HepG2 (cell line): ENCODE data around the gene SRRM2. TPM values are rescaled to one million over a fixed set of nuclear protein-coding genes. Genes with fewer than 3 reads are reported as not detected.

ENCODE experiments used
- BCL6 ChIP-seq: IDR thresholded peaks from 2 replicates; pipeline ENCODE4 v1.6.1; 2016; ENCODE audit warnings: missing genetic modification reagents, missing compliant biosample characterization
- FOSL2 ChIP-seq: sonication (generic); formaldehyde crosslinking; IDR thresholded peaks from 2 replicates; pipeline ENCODE4 v1.4.0; 2020; ENCODE audit warnings: missing genetic modification reagents
- GLI4 ChIP-seq: sonication (generic); formaldehyde crosslinking; IDR thresholded peaks from 2 replicates; pipeline ENCODE4 v1.5.1; 2020; ENCODE audit warnings: missing genetic modification reagents, mild to moderate bottlenecking, moderate library complexity, borderline replicate concordance
- MBNL3 ChIP-seq: fragments of 250-450 bp; sonication (Bioruptor Pico); conservative IDR thresholded peaks from 2 replicates; pipeline ENCODE4 v1.8.0; 2022; ENCODE audit warnings: mild to moderate bottlenecking, inconsistent platforms
- MTF1 ChIP-seq: sonication (generic); formaldehyde crosslinking; IDR thresholded peaks from 2 replicates; pipeline ENCODE4 v1.5.0; 2020; ENCODE audit warnings: missing genetic modification reagents
- NFE2L2 ChIP-seq: fragments of 150-350 bp; IDR thresholded peaks from 2 replicates; pipeline ENCODE4 v1.6.1; 2014; ENCODE audit warnings: low read length
- NR2F6 ChIP-seq, 2 experiments: IDR thresholded peaks; 2 replicates each; pipeline ENCODE4 v1.6.1; 2016; ENCODE audit warnings: antibody characterized with exemption in 1 of 2, mild to moderate bottlenecking in 1 of 2
- PATZ1 ChIP-seq: sonication (generic); formaldehyde crosslinking; IDR thresholded peaks from 2 replicates; pipeline ENCODE4 v1.4.0; 2020; ENCODE audit warnings: missing genetic modification reagents
- RARA ChIP-seq: IDR thresholded peaks from 2 replicates; pipeline ENCODE4 v1.6.1; 2016; ENCODE audit warnings: missing genetic modification reagents, missing compliant biosample characterization
- RXRA ChIP-seq: sonication (generic); formaldehyde crosslinking; IDR thresholded peaks from 2 replicates; pipeline ENCODE4 v1.5.1; 2020; ENCODE audit warnings: missing genetic modification reagents
- RXRB ChIP-seq: IDR thresholded peaks from 2 replicates; pipeline ENCODE4 v1.6.1; 2016; ENCODE audit warnings: borderline replicate concordance, missing genetic modification reagents, missing compliant biosample characterization
- SP4 ChIP-seq: sonication (generic); formaldehyde crosslinking; IDR thresholded peaks from 2 replicates; pipeline ENCODE4 v1.8.1; 2023; ENCODE audit warnings: mild to moderate bottlenecking, missing genetic modification reagents
- ZBTB42 ChIP-seq: sonication (generic); formaldehyde crosslinking; IDR thresholded peaks from 2 replicates; pipeline ENCODE4 v1.5.0; 2020; ENCODE audit warnings: mild to moderate bottlenecking, missing genetic modification reagents
- ZFP62 ChIP-seq: sonication (generic); formaldehyde crosslinking; IDR thresholded peaks from 2 replicates; pipeline ENCODE4 v1.4.0; 2020; ENCODE audit warnings: missing genetic modification reagents
- ZNF598 ChIP-seq: sonication (generic); formaldehyde crosslinking; IDR thresholded peaks from 2 replicates; pipeline ENCODE4 v1.5.1; 2020; ENCODE audit warnings: mild to moderate bottlenecking, missing genetic modification reagents, borderline replicate concordance
- ZNF883 ChIP-seq: sonication (generic); formaldehyde crosslinking; IDR thresholded peaks from 2 replicates; pipeline ENCODE4 v1.5.1; 2020; ENCODE audit warnings: mild to moderate bottlenecking, missing genetic modification reagents; ENCODE audit errors: not compliant biosample characterization
- polyA plus RNA-seq, 8 experiments: library from polyadenylated mRNA; depleted of rRNA in 3 of 8; stranded (reverse) in 7 of 8; unstranded in 1 of 8; fragments of >200 nt; fragmentation: Illumina TruSeq in 4 of 8; extraction: Trizol in 4 of 8; gene quantifications; 2 replicates each; pipeline versions ENCODE4 v1.2.1 to v1.2.3, GENCODE V29; 2011 to 2016; ENCODE audit warnings: low read depth in 4 of 8, missing spikeins in 1 of 8, mixed read lengths in 1 of 8; ENCODE audit not compliant: insufficient read depth in 1 of 8
- total RNA-seq, 5 experiments: library from RNA; depleted of rRNA; stranded (reverse); fragments of >200 nt; fragmentation: Illumina TruSeq; extraction: Trizol; gene quantifications; 2 replicates each; pipeline ENCODE4 v1.2.3, GENCODE V29; 2016; ENCODE audit warnings: low read depth in 1 of 5
- TF ChIP-seq, protein P1 (sequence below): sonication (generic); formaldehyde crosslinking; IDR thresholded peaks from 2 replicates; pipeline ENCODE4 v1.9.0; 2022; ENCODE audit warnings: low read depth, missing genetic modification reagents
- TF ChIP-seq, protein P2 (sequence below): sonication (generic); formaldehyde crosslinking; conservative IDR thresholded peaks from 2 replicates; pipeline ENCODE4 v1.4.0; 2020; ENCODE audit warnings: mild to moderate bottlenecking, missing genetic modification reagents, moderate library complexity
- TF ChIP-seq, protein P3 (sequence below): sonication (generic); formaldehyde crosslinking; IDR thresholded peaks from 2 replicates; pipeline ENCODE4 v1.9.0; 2022; ENCODE audit warnings: missing genetic modification reagents, mild to moderate bottlenecking, borderline replicate concordance

The SRRM2 gene
- total and polyA plus RNA-seq, 2 of the 13 experiments (the other 11 are each of a cell fraction or from before 2014, with no cell fraction given) = 50.4 to 112 TPM

GRCh38 chr16:2719328-2720063 lies 32.9 kb upstream of the SRRM2 start (continued):
- TF ChIP-seq, protein P1, sequence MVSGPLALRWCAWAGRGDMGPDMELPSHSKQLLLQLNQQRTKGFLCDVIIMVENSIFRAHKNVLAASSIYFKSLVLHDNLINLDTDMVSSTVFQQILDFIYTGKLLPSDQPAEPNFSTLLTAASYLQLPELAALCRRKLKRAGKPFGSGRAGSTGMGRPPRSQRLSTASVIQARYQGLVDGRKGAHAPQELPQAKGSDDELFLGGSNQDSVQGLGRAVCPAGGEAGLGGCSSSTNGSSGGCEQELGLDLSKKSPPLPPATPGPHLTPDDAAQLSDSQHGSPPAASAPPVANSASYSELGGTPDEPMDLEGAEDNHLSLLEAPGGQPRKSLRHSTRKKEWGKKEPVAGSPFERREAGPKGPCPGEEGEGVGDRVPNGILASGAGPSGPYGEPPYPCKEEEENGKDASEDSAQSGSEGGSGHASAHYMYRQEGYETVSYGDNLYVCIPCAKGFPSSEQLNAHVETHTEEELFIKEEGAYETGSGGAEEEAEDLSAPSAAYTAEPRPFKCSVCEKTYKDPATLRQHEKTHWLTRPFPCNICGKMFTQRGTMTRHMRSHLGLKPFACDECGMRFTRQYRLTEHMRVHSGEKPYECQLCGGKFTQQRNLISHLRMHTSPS (CRISPR knock-in tag) = peak; percentile 78
- TF ChIP-seq ZFP62 (CRISPR knock-in tag) = no peak
- 0 out of 2 replicates have a peak, but pooled peaks have one; percentile 27 for TF ChIP-seq SP4 (CRISPR knock-in tag)
- TF ChIP-seq RARA (CRISPR knock-in tag) = peak; percentile 55; the same call in 1 of the 2 replicates
- TF ChIP-seq ZNF598 (CRISPR knock-in tag) = no peak
- TF ChIP-seq ZBTB42 = no peak
- 0 out of 2 replicates have a peak, but pooled peaks have one; percentile 6 for TF ChIP-seq NR2F6 (IDR thresholded peaks at IDR 0.05)
- TF ChIP-seq NR2F6 (CRISPR knock-in tag; IDR thresholded peaks at IDR 0.05) = 0 out of 2 replicates have a peak, but pooled peaks have one; percentile 21
- TF ChIP-seq NFE2L2 = no peak
- no peak for TF ChIP-seq GLI4 (CRISPR knock-in tag)
- TF ChIP-seq, protein P2, sequence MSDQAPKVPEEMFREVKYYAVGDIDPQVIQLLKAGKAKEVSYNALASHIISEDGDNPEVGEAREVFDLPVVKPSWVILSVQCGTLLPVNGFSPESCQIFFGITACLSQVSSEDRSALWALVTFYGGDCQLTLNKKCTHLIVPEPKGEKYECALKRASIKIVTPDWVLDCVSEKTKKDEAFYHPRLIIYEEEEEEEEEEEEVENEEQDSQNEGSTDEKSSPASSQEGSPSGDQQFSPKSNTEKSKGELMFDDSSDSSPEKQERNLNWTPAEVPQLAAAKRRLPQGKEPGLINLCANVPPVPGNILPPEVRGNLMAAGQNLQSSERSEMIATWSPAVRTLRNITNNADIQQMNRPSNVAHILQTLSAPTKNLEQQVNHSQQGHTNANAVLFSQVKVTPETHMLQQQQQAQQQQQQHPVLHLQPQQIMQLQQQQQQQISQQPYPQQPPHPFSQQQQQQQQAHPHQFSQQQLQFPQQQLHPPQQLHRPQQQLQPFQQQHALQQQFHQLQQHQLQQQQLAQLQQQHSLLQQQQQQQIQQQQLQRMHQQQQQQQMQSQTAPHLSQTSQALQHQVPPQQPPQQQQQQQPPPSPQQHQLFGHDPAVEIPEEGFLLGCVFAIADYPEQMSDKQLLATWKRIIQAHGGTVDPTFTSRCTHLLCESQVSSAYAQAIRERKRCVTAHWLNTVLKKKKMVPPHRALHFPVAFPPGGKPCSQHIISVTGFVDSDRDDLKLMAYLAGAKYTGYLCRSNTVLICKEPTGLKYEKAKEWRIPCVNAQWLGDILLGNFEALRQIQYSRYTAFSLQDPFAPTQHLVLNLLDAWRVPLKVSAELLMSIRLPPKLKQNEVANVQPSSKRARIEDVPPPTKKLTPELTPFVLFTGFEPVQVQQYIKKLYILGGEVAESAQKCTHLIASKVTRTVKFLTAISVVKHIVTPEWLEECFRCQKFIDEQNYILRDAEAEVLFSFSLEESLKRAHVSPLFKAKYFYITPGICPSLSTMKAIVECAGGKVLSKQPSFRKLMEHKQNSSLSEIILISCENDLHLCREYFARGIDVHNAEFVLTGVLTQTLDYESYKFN = 0 out of 2 replicates have a peak, but pooled peaks have one; percentile 16
- peak; percentile 98 for TF ChIP-seq RXRA (CRISPR knock-in tag)
- peak; percentile 77 for TF ChIP-seq PATZ1 (CRISPR knock-in tag)
- TF ChIP-seq MBNL3 (CRISPR knock-in tag) = no peak
- TF ChIP-seq, protein P3, sequence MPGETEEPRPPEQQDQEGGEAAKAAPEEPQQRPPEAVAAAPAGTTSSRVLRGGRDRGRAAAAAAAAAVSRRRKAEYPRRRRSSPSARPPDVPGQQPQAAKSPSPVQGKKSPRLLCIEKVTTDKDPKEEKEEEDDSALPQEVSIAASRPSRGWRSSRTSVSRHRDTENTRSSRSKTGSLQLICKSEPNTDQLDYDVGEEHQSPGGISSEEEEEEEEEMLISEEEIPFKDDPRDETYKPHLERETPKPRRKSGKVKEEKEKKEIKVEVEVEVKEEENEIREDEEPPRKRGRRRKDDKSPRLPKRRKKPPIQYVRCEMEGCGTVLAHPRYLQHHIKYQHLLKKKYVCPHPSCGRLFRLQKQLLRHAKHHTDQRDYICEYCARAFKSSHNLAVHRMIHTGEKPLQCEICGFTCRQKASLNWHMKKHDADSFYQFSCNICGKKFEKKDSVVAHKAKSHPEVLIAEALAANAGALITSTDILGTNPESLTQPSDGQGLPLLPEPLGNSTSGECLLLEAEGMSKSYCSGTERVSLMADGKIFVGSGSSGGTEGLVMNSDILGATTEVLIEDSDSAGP (CRISPR knock-in tag) = peak; percentile 32; the same call in 1 of the 2 replicates
- TF ChIP-seq ZNF883 (CRISPR knock-in tag) = no peak
- no peak for TF ChIP-seq MTF1 (CRISPR knock-in tag)
- no peak for TF ChIP-seq FOSL2 (CRISPR knock-in tag)
- TF ChIP-seq BCL6 (CRISPR knock-in tag) = peak; percentile 49
- peak; percentile 90 for TF ChIP-seq RXRB
